ENCODE results near the gene LHFPL4.

DNA sequence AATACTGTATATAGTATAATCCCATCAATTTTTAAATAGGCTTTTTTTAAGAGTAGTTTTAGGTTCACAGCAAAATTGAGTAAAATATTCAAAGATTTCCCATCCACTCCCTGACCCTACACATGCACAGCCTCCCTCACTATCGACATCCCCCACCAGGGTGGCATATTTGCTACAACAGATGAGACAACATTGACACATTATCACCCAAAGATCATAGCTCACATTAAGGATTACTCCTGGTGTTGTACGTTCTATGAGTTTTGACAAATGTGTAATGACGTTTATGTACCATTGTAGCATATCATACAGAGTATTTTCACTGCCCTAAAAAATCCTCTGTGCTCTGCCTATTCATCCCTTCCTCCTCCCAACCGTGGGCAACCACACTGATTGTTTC, 39.3 kb downstream of the LHFPL4 start:
- TF ChIP-seq, protein P1, sequence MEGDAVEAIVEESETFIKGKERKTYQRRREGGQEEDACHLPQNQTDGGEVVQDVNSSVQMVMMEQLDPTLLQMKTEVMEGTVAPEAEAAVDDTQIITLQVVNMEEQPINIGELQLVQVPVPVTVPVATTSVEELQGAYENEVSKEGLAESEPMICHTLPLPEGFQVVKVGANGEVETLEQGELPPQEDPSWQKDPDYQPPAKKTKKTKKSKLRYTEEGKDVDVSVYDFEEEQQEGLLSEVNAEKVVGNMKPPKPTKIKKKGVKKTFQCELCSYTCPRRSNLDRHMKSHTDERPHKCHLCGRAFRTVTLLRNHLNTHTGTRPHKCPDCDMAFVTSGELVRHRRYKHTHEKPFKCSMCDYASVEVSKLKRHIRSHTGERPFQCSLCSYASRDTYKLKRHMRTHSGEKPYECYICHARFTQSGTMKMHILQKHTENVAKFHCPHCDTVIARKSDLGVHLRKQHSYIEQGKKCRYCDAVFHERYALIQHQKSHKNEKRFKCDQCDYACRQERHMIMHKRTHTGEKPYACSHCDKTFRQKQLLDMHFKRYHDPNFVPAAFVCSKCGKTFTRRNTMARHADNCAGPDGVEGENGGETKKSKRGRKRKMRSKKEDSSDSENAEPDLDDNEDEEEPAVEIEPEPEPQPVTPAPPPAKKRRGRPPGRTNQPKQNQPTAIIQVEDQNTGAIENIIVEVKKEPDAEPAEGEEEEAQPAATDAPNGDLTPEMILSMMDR (IDR thresholded peaks at IDR 0.05; ENCODE audit: control extremely low read depth in 1 of 3, insufficient read depth in 1 of 3, low read depth in 1 of 3, low read length in 3 of 3) = no peak
- TF ChIP-seq, protein P2, sequence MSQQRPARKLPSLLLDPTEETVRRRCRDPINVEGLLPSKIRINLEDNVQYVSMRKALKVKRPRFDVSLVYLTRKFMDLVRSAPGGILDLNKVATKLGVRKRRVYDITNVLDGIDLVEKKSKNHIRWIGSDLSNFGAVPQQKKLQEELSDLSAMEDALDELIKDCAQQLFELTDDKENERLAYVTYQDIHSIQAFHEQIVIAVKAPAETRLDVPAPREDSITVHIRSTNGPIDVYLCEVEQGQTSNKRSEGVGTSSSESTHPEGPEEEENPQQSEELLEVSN (IDR thresholded peaks at IDR 0.05) = no peak
- no peak for TF ChIP-seq TAF7 (optimal IDR thresholded peaks at IDR 0.05; ENCODE audit: borderline replicate concordance, low read depth, low read length)

Data from H1 (cell line).